ENCODE results near the gene NCDN. TPM values are rescaled to one million over a fixed set of nuclear protein-coding genes. Genes with fewer than 3 reads are reported as not detected.
A peak's percentile ranks its signal among the peaks of the same experiment; 100 is the strongest.
"Not testable (repeated sequence)": the region's sequence is repeated elsewhere in the genome, so short reads cannot be mapped to it uniquely, and the experiment has no call there.

Gene NCDN
- total RNA-seq, 2 experiments from 2014 or later = 21.6 to 21.7 TPM

DNA sequence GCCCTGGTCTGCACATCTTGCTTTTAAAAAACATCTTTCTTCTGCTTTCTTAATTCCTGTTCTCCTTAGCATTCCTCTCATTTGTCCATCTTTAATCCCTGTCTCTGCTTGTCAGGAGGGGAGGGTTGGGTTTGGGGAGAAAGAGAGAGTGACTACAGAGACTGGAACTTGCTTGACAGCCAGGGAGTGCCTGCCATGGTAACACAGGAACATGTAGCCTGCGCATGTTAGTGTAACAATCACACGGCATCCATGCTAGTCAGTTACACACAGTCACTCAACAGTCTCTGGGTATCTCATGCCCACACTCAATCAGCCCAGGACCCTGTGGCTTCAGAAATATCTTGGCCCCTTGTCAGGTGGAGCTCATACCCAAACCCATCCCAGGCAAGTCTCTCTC, 14.7 kb downstream of the NCDN start:
- intact Hi-C loops (cut with micrococcal nuclease) = no loop called here
- POLR2A ChIA-PET = no interaction called here
- H3K4me3 Mint-ChIP-seq = no peak overlapping the region
- H3K36me3 Mint-ChIP-seq = no peaks in the 10 kb centered on the region
- no peaks in the 10 kb centered on the region for H3K9me3 Mint-ChIP-seq
- no peak overlapping the region for H3K27ac Mint-ChIP-seq
- peaks cover 10% of the 10 kb centered on the region for H3K4me1 Mint-ChIP-seq (ENCODE audit: low read depth)
- CTCF ChIA-PET = interaction anchor here (0.8 to 4.2 kb wide), 7 partner anchors 65 to 204 kb away, joined by 3 to 46 read pairs (median 7); no protein-coding TSS in a partner anchor
- no peak for DNase-seq
- H3K27me3 Mint-ChIP-seq = peaks cover 5% of the 10 kb centered on the region

DNA sequence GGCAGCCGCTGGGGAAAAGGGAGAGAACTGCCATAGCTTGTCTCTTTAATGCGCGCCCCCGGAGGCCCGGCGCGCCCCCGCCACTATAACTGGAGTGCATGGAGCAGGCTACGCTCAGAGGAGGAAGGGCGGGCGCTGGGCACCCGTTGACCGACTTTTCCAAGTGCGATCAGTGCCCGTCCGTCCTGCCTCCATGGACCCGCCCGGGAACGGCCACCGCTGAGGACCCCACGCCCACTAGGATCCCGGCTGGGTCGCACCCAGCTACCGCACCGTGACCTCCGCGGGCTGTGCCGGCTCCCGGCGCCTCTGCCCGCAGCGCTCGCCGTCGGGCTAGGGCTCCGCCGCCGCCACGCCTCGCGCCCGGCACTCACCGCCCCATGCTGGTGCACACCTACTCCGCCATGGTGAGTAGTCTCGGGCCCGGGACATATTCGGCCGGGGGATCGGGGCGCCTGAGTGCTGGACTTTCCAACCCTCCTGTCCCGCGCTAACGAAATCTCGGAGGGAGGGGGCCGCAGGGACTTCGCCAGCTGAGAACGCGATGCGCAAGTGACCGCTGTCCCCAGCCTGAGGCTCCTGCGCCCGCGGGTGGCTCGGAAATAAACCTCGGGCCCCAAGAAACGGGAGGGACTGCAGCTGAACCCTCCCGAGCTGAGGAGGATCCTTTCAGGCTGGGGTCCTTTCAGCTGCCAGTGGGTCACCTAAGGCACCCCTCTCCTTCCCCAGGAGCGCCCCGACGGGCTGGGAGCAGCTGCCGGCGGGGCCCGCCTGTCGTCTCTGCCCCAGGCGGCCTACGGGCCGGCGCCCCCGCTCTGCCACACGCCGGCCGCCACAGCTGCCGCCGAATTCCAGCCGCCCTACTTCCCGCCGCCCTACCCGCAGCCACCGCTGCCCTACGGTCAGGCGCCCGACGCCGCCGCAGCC, 15.9 kb downstream of the NCDN start, which contains the start of gene TFAP2E:
TFAP2E (plus strand) TSS at position 117 of the 927 bp plus-strand sequence; CDS start at position 381, 264 bp downstream.
- intact Hi-C loops (cut with micrococcal nuclease) = no loop called here
- H3K4me3 Mint-ChIP-seq = no peak within 1 kb of the TSS

DNA sequence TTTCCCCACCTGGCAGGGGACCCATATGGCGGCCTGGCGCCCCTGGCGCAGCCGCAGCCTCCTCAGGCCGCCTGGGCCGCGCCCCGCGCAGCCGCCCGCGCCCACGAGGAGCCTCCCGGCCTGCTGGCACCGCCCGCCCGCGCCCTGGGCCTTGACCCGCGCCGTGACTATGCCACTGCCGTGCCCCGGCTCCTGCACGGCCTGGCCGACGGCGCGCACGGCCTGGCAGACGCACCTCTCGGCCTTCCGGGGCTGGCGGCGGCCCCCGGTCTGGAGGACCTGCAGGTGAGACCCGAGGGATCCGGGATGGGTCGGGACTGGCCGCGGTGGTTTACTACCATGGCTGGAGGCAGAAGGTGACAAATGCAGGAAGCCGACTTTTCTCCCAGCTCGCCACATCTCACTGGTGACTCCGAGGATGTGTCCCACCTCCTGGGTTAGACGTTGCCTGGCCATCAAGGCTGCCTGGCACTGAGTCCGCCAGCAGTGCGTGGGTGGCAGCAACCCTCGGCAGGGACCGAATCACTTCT, 16.6 kb downstream of the NCDN start:
- Mint-ChIP-seq H3K4me3 (no peak overlapping the region), H3K27ac (no peak overlapping the region), H3K9me3 (no peaks in the 10 kb centered on the region), H3K27me3 (peaks cover 5% of the 10 kb centered on the region), H3K4me1 (ENCODE audit: low read depth) (peaks cover 22% of the 10 kb centered on the region), H3K36me3 (no peaks in the 10 kb centered on the region)
- intact Hi-C loops (cut with micrococcal nuclease) = no loop called here
- ChIA-PET CTCF (interaction anchor here (4.2 kb wide), 1 partner anchor 152 kb away, joined by 46 read pairs; no protein-coding TSS in a partner anchor), POLR2A (no interaction called here)
- DNase-seq = no peak

More for the DNA sequence above, 15.9 kb downstream of the NCDN start, which contains the start of gene TFAP2E:
- no peaks in the 10 kb centered on the region for H3K36me3 Mint-ChIP-seq
- CTCF ChIA-PET = interaction anchor here (0.6 to 4.2 kb wide), 7 partner anchors 10 to 199 kb away, joined by 3 to 46 read pairs (median 5); no protein-coding TSS in a partner anchor
- no peak within 1 kb of the TSS for H3K27ac Mint-ChIP-seq
- no peaks in the 10 kb centered on the region for H3K9me3 Mint-ChIP-seq
- no peak for DNase-seq
- H3K4me1 Mint-ChIP-seq (ENCODE audit: low read depth) = peaks cover 22% of the 10 kb centered on the region
- H3K27me3 Mint-ChIP-seq = peaks cover 5% of the 10 kb centered on the region
- POLR2A ChIA-PET = interaction anchor here (0.6 to 0.7 kb wide), 2 partner anchors 11 to 142 kb away, joined by 3 read pairs; no protein-coding TSS in a partner anchor

DNA sequence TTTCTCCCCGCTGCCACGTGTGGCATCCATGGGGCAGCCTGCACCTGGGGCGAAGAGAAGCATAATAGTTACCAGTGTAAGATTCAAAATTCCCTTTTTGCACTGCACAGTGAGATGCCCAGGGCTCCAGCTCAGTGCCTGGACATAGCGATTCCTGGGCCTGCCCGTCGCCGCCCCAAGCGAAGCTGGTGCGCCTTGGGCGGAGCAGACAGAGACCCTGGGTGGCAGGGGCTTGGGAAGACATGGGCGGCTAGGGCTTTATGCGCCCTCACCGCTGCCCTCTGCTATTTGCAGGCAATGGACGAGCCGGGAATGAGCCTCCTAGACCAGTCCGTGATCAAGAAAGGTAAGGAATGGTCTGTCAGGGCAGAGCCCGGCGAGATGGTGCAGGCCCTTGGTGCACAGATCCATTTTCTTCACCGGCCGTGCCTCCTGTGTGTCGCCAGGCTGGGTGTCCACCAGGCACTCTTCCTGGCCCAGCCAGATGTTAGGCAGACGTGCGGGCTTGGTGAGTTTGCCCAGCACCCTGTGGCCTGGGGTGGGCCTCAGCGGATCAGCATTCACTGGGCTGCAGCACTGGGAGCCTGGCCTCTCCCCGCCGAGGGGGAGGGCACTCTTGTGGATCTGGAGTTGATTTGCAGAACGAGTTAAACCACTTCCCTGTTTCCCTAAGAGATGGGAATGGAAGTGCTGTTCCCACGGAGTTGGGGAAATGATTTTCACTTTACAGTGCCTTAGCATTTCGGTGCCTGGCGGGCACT, 17.2 kb downstream of the NCDN start:
- ChIA-PET POLR2A (no interaction called here), CTCF (no interaction called here)
- H3K27ac Mint-ChIP-seq = no peak overlapping the region
- H3K27me3 Mint-ChIP-seq = peaks cover 5% of the 10 kb centered on the region
- H3K4me1 Mint-ChIP-seq (ENCODE audit: low read depth) = peaks cover 22% of the 10 kb centered on the region
- intact Hi-C loops (cut with micrococcal nuclease) = no loop called here
- DNase-seq = no peak
- no peak overlapping the region for H3K4me3 Mint-ChIP-seq
- no peaks in the 10 kb centered on the region for H3K9me3 Mint-ChIP-seq
- H3K36me3 Mint-ChIP-seq = no peaks in the 10 kb centered on the region

DNA sequence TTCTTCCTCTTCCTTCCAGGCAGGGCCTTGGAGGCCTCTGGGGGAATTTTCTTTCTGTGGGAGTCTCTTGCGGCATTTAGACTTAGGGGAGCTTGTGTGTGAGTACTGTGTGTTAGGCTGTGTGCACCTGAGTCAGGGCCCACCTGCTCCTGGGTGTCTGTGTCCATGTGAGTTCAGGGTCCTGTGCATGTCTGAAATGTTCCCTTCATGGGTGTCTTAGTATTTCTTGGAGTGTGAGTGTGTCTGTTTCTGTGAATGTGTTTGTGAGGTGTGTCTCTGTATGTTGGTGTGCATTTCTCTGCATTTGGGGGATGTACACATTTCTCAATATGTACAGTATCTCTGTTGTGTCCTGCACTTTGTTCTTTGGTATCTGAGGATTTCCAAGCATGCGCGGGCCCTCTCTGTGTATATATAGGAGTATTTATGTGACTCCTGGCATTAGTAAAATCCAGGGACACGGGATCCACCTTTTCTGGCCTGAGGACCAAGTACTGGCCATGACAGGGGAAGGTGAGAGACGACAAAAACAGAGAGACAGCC, 17.9 kb downstream of the NCDN start:
- CTCF ChIA-PET = no interaction called here
- no peak overlapping the region for H3K27ac Mint-ChIP-seq
- H3K4me1 Mint-ChIP-seq (ENCODE audit: low read depth) = peaks cover 22% of the 10 kb centered on the region
- peaks cover 5% of the 10 kb centered on the region for H3K27me3 Mint-ChIP-seq
- POLR2A ChIA-PET = no interaction called here
- DNase-seq = no peak
- H3K4me3 Mint-ChIP-seq = no peak overlapping the region
- intact Hi-C loops (cut with micrococcal nuclease) = no loop called here
- H3K36me3 Mint-ChIP-seq = no peaks in the 10 kb centered on the region
- no peaks in the 10 kb centered on the region for H3K9me3 Mint-ChIP-seq

DNA sequence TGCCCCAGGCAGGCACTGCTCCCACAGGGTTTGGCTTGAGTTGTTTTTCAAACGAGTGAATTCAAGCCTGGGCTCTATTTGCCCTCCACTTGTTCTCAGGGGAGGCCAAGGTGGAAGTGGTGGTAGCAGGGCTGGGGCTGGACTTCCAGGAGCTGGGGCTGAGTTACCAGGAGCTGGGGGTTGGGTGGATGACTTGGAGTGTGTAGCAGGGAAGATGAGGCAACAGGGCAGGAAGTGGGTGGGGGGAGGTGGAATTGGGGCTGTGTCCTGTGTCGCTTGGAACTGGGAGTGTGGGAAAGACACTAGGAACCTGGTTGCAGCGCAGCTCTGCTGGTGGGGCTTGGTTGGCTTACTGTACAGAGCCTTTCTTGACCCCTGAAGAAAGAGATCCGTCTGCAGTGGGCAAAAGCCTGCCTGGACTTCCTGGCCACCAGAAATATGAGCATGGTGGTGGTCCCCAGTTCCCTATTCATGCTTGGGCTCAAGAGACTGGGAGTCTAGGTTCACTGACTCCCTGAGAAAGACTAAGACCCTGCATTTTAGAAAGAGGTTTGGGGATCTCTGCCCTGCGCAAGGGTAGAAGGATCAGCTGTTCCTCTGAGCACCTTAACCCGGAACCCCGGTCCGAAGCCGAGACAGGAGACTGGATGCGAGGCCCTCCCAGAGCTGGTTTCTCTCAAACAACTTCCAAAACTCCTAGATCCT, 18.6 kb downstream of the NCDN start:
- Mint-ChIP-seq H3K9me3 (no peaks in the 10 kb centered on the region), H3K36me3 (no peaks in the 10 kb centered on the region), H3K27me3 (peaks cover 5% of the 10 kb centered on the region), H3K4me1 (ENCODE audit: low read depth) (peaks cover 22% of the 10 kb centered on the region), H3K4me3 (peak overlapping the region; percentile 45), H3K27ac (no peak overlapping the region)
- intact Hi-C loops (cut with micrococcal nuclease) = no loop called here
- DNase-seq = no peak
- CTCF ChIA-PET = no interaction called here
- POLR2A ChIA-PET = no interaction called here

DNA sequence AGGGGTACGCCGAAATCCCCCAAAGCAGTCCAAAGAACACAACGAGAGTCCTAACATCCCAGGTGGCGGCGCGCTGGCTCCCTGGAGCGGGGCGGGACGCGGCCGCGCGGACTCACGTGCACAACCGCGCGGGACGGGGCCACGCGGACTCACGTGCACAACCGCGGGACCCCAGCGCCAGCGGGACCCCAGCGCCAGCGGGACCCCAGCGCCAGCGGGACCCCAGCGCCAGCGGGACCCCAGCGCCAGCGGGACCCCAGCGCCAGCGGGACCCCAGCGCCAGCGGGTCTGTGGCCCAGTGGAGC, 19.1 kb downstream of the NCDN start:
- H3K9me3 Mint-ChIP-seq; H3K27me3 Mint-ChIP-seq; H3K36me3 Mint-ChIP-seq; POLR2A ChIA-PET; CTCF ChIA-PET; DNase-seq; H3K27ac Mint-ChIP-seq; intact Hi-C loops (cut with micrococcal nuclease): not testable (repeated sequence)
- H3K4me1 Mint-ChIP-seq (ENCODE audit: low read depth) = peaks cover 22% of the 10 kb centered on the region
- H3K4me3 Mint-ChIP-seq = peak overlapping the region; percentile 45

DNA sequence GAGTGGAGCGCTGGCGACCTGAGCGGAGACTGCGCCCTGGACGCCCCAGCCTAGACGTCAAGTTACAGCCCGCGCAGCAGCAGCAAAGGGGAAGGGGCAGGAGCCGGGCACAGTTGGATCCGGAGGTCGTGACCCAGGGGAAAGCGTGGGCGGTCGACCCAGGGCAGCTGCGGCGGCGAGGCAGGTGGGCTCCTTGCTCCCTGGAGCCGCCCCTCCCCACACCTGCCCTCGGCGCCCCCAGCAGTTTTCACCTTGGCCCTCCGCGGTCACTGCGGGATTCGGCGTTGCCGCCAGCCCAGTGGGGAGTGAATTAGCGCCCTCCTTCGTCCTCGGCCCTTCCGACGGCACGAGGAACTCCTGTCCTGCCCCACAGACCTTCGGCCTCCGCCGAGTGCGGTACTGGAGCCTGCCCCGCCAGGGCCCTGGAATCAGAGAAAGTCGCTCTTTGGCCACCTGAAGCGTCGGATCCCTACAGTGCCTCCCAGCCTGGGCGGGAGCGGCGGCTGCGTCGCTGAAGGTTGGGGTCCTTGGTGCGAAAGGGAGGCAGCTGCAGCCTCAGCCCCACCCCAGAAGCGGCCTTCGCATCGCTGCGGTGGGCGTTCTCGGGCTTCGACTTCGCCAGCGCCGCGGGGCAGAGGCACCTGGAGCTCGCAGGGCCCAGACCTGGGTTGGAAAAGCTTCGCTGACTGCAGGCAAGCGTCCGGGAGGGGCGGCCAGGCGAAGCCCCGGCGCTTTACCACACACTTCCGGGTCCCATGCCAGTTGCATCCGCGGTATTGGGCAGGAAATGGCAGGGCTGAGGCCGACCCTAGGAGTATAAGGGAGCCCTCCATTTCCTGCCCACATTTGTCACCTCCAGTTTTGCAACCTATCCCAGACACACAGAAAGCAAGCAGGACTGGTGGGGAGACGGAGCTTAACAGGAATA, 19.7 kb downstream of the NCDN start:
- POLR2A ChIA-PET = interaction anchor here (0.9 to 1.9 kb wide), 4 partner anchors 16 to 192 kb away, joined by 3 to 8 read pairs (median 4); partner anchors contain the start of genes CLSPN, KIAA0319L and NCDN
- intact Hi-C loops (cut with micrococcal nuclease) = no loop called here

DNA sequence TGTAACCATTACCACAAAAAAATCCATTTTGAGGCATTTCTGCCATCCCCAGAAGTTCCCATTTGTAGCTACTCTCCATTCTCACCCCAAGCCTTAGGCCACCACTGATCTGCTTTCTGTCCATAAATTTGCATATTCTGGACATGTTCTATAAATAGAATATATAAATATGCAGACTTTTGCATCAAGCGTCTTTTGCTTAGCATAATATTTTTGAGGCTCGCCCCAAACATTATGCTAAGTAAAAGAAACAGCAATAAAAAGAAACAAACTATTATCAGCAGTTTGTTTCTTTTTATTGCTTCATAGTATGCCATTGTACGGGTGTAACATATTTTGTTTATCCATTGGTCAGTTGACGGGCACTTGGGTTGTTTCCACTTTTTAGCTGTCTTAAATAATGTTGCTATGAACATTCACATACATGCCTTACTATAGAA, 23.4 kb downstream of the NCDN start:
- H3K36me3 Mint-ChIP-seq = no peaks in the 10 kb centered on the region
- intact Hi-C loops (cut with micrococcal nuclease) = no loop called here
- CTCF ChIA-PET = interaction anchor here (0.6 to 4.4 kb wide), 4 partner anchors 12 to 144 kb away, joined by 3 to 25 read pairs (median 6); no protein-coding TSS in a partner anchor
- no peak overlapping the region for H3K4me3 Mint-ChIP-seq
- H3K4me1 Mint-ChIP-seq (ENCODE audit: low read depth) = peaks cover 21% of the 10 kb centered on the region
- H3K27ac Mint-ChIP-seq = no peak overlapping the region
- POLR2A ChIA-PET = no interaction called here
- peaks cover 3% of the 10 kb centered on the region for H3K27me3 Mint-ChIP-seq
- H3K9me3 Mint-ChIP-seq = no peaks in the 10 kb centered on the region
- no peak for DNase-seq

More for the DNA sequence above, 19.7 kb downstream of the NCDN start:
- H3K27ac Mint-ChIP-seq = peak overlapping the region; percentile 58
- H3K4me3 Mint-ChIP-seq = peak overlapping the region; percentile 72
- peak; percentile 76 for DNase-seq
- peaks cover 5% of the 10 kb centered on the region for H3K27me3 Mint-ChIP-seq
- H3K4me1 Mint-ChIP-seq (ENCODE audit: low read depth) = peaks cover 22% of the 10 kb centered on the region
- CTCF ChIA-PET = interaction anchor here (0.6 to 4.4 kb wide), 8 partner anchors 8 to 150 kb away, joined by 3 to 25 read pairs (median 6); no protein-coding TSS in a partner anchor
- no peaks in the 10 kb centered on the region for H3K36me3 Mint-ChIP-seq
- no peaks in the 10 kb centered on the region for H3K9me3 Mint-ChIP-seq

DNA sequence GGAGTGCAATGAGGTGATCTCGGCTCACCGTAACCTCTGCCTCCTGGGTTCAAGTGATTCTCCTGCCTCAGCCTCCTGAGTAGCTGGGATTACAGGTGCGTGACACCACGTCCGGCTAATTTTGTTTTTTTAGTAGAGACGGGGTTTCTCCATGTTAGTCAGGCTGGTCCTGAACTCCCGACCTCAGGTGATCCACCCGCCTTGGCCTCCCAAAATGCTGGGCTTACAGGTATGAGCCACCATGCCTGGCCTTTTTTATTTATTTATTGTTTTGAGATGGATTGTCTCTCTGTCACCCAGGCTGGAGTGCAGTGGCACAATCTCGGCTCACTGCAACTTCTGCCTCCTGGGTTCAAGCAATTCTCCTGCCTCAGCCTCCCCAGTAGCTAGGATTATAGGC, 24.0 kb downstream of the NCDN start:
- H3K4me3 Mint-ChIP-seq; DNase-seq; H3K27me3 Mint-ChIP-seq; H3K27ac Mint-ChIP-seq; H3K36me3 Mint-ChIP-seq; H3K9me3 Mint-ChIP-seq; intact Hi-C loops (cut with micrococcal nuclease); POLR2A ChIA-PET: not testable (repeated sequence)
- CTCF ChIA-PET = interaction anchor here (2.6 kb wide), 1 partner anchor 13 kb away, joined by 8 read pairs; no protein-coding TSS in a partner anchor
- peaks cover 15% of the 10 kb centered on the region for H3K4me1 Mint-ChIP-seq (ENCODE audit: low read depth)
